Colonic mucosa (tissue), 4 donors: Measurements from ENCODE around the gene EDNRA. TPM values are rescaled to one million over a fixed set of nuclear protein-coding genes. Genes with fewer than 3 reads are reported as not detected.

ENCODE experiments used
- DNase-seq: peaks from one replicate; pipeline ENCODE4 v3.0.0-alpha.2; 2020
- H3K27ac ChIP-seq: fragments of 200-600 bp; one replicate; pipeline ENCODE4 v1.8.0; 2021
- H3K27me3 ChIP-seq: fragments of 200-600 bp; one replicate; pipeline ENCODE4 v1.8.0; 2021
- H3K36me3 ChIP-seq: fragments of 200-600 bp; one replicate; pipeline ENCODE4 v1.8.0; 2021
- H3K4me1 ChIP-seq: fragments of 200-600 bp; one replicate; pipeline ENCODE4 v1.8.0; 2021; ENCODE audit warnings: mild to moderate bottlenecking
- H3K4me3 ChIP-seq: fragments of 200-600 bp; one replicate; pipeline ENCODE4 v1.8.0; 2021
- H3K9ac ChIP-seq, 2 donors: one replicate each; pipeline ENCODE4 v1.7.0; 2013; ENCODE audit warnings: control low read depth in 2 of 2, low read depth in 2 of 2, low read length in 2 of 2
- H3K9me3 ChIP-seq: fragments of 200-600 bp; one replicate; pipeline ENCODE4 v1.8.0; 2021
- CTCF ChIP-seq: fragments of 200-600 bp; IDR thresholded peaks from one replicate; pipeline ENCODE4 v1.8.0; 2022; ENCODE audit warnings: antibody characterized with exemption, mild to moderate bottlenecking
- intact Hi-C: fragments of 100-400 bp; cut with DNase I; formaldehyde crosslinking; loops from one replicate; pipeline ENCODE4 v1.14.1; 2022
- total RNA-seq, 2 donors: library from RNA; stranded (reverse); fragmentation: NEBNext Ultra II Directional in 1 of 2; extraction: Animal tissue kit (Norgen Biotek cat#: 25700) in 1 of 2; gene quantifications; one replicate each; pipeline ENCODE4 v1.2.1, GENCODE V29; 2021
- donor health status: healthy.
- donor health status: DM: no; HTN: no; CAD: no.
- donor health status: DM: no; HTN: no; CAD: no.

The EDNRA gene
- total RNA-seq, 2 donors from 2014 or later, result 0.91 to 1.8 TPM

- H3K27me3 ChIP-seq, result no peaks in the 10 kb centered on the region
- H3K27ac ChIP-seq, result no peak overlapping the region
- no peak overlapping the region for H3K9ac ChIP-seq
- DNase-seq, result no peak
- no peak overlapping the region for H3K4me3 ChIP-seq
- H3K36me3 ChIP-seq, result no peaks in the 10 kb centered on the region
- no peak for TF ChIP-seq CTCF
- H3K9me3 ChIP-seq, result no peaks in the 10 kb centered on the region
- no peaks in the 10 kb centered on the region for H3K4me1 ChIP-seq
- intact Hi-C loops, result no loop called here
Observed at GRCh38 chr4:147494301-147494700, 13.4 kb downstream of the EDNRA start.

DNA sequence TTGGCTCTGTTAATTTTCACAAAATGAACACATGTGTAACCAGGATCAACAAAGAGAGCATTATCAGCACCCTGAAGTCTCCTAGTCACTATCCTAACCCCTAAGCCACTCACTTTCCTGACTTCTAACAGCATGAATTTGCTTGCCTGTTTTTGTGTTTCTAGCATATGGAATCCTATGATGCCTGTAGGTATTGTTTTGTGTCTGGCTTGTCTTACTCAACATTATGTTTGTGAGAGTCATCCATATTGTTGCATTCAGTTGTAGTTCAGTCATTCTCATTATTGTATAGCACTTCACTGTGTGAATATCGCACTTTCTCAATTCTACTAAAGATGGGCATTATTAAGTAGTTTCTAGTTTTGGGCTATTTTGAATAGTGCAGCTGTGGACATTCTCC lies 15.6 kb downstream of the EDNRA start:
- no peaks in the 10 kb centered on the region for H3K36me3 ChIP-seq
- H3K9ac ChIP-seq, result no peak overlapping the region
- no peak overlapping the region for H3K4me3 ChIP-seq
- intact Hi-C loops, result no loop called here
- TF ChIP-seq CTCF, result no peak
- H3K27ac ChIP-seq, result no peak overlapping the region
- no peaks in the 10 kb centered on the region for H3K27me3 ChIP-seq
- H3K9me3 ChIP-seq, result no peaks in the 10 kb centered on the region
- no peaks in the 10 kb centered on the region for H3K4me1 ChIP-seq
- DNase-seq, result no peak

GRCh38 chr4:147498031-147498660 lies 17.2 kb downstream of the EDNRA start:
- Histone ChIP-seq H3K27ac (no peak overlapping the region), H3K4me3 (no peak overlapping the region), H3K27me3 (no peaks in the 10 kb centered on the region), H3K9me3 (no peaks in the 10 kb centered on the region), H3K9ac (no peak overlapping the region), H3K4me1 (no peaks in the 10 kb centered on the region), H3K36me3 (no peaks in the 10 kb centered on the region)
- intact Hi-C loops, result no loop called here
- no peak for DNase-seq
- no peak for TF ChIP-seq CTCF

DNA sequence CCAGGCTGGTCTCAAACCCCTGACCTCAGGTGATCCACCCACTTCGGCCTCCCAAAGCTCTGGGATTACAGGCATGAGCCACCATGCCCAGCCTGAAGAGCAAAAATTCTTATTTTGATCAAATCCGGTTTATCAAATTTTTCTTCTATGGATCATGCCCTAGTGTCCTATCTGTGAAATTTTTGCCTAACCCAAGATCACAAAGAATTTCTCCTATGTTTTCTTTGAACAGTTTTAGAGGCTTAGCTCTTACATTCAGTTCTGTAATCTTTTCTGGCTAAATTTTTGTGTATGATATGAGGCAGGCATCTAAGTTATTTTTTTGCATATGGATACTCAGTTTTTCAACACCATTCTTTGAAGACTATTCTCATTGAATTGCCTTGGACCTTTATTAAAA lies 27.4 kb downstream of the EDNRA start:
- Histone ChIP-seq H3K27me3 (peaks cover 3% of the 10 kb centered on the region), H3K4me3 (no peak overlapping the region), H3K9me3 (no peaks in the 10 kb centered on the region), H3K4me1 (no peaks in the 10 kb centered on the region), H3K36me3 (no peaks in the 10 kb centered on the region), H3K9ac (no peak overlapping the region), H3K27ac (no peak overlapping the region)
- no peak for DNase-seq
- intact Hi-C loops, result no loop called here
- no peak for TF ChIP-seq CTCF

DNA sequence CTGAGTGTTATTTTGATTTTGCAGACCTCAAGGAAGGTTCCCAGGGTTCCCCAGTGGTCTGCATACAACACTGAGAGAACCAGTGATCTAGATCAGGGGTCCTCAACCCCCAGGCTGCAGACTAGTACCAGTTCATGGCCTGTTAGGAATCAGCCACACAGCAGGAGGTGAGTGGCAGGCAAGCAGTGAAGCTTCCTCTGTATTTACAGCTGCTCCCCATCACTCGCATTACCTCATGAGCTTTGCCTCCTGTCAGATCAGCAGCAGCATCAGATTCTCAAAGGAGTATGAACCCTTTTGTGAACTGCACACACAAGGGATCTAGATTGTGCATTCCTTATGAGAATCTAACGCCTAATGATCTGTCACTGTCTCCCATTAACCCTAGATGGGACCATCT lies 28.5 kb downstream of the EDNRA start:
- H3K4me1 ChIP-seq, result no peaks in the 10 kb centered on the region
- no peak overlapping the region for H3K27ac ChIP-seq
- H3K27me3 ChIP-seq, result peaks cover 3% of the 10 kb centered on the region
- no peaks in the 10 kb centered on the region for H3K9me3 ChIP-seq
- no peak overlapping the region for H3K4me3 ChIP-seq
- intact Hi-C loops, result no loop called here
- no peaks in the 10 kb centered on the region for H3K36me3 ChIP-seq
- H3K9ac ChIP-seq, result no peak overlapping the region
- no peak for TF ChIP-seq CTCF
- DNase-seq, result no peak
